Stimulated activated CD8-positive, alpha-beta memory T cell treated with anti-CD3 and anti-CD28 coated beads, Interleukin-12 subunit alpha, Interleukin-12 subunit beta, amount 100 ng/mL, for 4 hours (primary cell): ENCODE measurements around the gene MYO9A.

Experiments
- DNase-seq: peaks from one replicate; pipeline ENCODE4 v3.0.0-alpha.2; 2020; ENCODE audit warnings: low read depth

The MYO9A gene

DNA sequence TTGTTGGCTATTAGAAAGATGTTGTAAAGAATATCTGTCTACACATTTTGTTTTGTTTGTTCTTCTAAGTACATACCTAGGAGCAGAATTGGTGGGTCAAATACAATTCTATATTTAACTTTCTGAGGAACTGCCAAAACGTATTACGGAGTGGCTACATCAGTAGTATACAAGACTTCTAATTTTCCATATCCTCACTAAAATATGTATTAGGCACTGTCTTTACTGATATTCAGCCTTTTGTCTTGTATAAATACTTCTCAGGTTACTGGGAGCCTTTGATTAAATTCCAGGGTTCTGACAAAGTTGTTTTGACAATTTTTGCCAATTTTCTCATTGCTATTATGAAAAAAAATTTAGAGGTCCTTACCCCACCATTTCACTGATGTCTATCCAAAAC, 160.9 kb downstream of the MYO9A start:
- DNase-seq, result no peak

GRCh38 chr15:71951134-71951533, 166.8 kb downstream of the MYO9A start:
- DNase-seq, result no peak

DNA sequence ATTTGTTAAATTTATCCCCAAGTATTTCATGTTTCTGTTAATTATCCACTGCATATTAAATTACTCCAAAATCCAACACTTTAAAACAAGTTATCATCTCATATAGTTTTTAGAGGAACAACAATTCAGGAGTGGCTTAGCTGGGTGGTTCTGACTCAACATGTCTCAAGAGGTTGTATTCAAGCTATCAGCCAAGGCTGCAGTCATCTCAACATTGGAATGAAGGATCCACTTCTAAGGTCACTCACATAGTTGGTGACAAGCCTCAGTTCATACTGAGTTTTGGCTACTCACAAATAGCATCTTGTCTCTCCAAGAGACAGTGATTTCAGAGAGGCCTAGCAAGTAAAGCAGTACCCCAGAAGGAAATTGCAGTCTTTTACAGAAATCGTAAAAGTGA, 172.9 kb downstream of the MYO9A start:
- DNase-seq, result no peak

- no peak for DNase-seq
Measured at GRCh38 chr15:71943806-71944205, 174.1 kb downstream of the MYO9A start.

GRCh38 chr15:71939981-71940588, 177.9 kb downstream of the MYO9A start:
- no peak for DNase-seq

DNA sequence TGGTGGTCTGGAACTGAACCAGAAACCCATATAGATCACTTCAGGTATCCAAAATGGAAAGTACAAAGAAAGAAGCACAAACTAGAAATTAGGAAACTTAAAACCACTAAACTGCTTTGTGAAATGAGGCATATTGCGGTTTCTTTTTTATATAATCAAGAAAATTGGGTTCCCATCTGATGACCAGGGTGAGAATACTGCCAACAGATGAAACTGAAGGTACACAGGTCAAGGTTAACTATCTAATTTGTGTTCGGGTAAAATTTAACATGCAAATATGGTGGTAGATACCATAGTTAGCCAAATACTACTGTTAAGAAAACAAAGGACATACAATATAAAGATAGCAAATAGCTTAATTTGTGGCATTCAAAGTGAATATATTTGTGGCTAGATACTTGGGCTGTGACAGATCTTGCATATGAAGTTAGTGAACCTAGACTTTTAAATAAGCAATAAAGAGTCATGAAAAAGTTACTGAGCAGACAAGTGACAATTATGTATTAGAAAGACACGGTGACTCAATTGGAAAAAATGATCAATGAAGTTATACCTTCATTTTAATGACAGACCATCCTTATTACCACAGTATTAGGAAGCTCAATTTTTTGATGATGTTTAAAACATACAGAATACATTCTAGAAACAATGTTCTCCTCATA, 180.2 kb downstream of the MYO9A start:
- no peak for DNase-seq

- no peak for DNase-seq
Measured at GRCh38 chr15:71934446-71934845, 183.5 kb downstream of the MYO9A start.

GRCh38 chr15:71932689-71933088, 185.3 kb downstream of the MYO9A start:
- DNase-seq, result no peak

- no peak for DNase-seq
Measured at GRCh38 chr15:71931261-71931660, 186.7 kb downstream of the MYO9A start.

DNA sequence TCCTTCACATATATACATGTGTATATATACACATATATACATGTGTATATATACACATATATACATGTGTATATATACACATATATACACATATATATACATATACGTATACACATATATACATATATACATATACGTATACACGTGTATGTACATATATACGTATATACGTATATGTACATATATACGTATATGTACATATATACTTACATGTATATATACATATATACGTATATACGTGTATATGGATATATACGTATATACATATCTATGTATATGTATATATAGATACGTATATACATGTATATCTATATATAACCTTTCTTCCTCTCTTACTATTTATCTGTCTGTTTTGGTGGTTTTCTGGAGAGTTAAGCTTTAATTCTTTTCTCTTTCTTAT, 192.8 kb downstream of the MYO9A start:
- no peak for DNase-seq

- DNase-seq, result no peak
Measured at GRCh38 chr15:71921191-71921590, 196.8 kb downstream of the MYO9A start.

- no peak for DNase-seq
Measured at GRCh38 chr15:71920573-71920972, 197.4 kb downstream of the MYO9A start.

DNA sequence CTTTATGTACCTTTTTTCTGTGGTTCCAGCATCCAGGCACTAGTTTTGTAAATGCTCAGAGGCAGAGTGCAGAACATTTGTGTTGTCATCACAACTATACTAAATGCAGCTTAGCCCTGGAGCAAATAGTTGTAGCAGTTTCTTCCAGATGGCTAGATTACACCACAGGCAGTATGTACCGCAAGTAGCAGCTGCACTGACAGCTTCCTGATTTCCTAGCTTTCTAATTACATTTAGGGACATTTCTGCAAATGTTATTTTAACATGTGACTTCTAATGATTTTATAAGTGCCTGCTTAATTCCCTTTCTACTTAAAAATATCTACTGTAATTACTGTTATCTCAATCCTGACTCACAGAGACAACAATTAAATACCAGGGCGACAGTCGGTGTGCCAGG, 201.1 kb downstream of the MYO9A start:
- DNase-seq, result no peak

DNA sequence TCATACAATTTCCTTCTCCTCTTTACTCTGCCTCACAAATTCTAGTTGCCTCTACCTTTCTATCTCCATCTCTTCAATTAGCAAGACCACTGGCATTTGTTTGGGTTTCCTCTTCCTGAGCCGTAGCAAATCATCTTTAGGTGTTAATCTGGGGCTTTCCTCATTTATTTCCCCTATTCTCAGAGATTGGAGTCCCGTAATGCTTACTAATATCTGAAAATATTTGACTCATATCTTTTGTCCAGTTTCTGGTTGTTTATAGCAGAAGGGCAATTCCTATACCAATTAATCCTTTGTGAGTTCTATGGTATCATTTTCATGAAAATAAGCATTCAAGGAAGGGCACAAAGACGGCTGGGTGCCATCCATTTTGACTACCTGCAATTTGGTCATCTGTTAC, 203.9 kb downstream of the MYO9A start:
- DNase-seq, result no peak

DNA sequence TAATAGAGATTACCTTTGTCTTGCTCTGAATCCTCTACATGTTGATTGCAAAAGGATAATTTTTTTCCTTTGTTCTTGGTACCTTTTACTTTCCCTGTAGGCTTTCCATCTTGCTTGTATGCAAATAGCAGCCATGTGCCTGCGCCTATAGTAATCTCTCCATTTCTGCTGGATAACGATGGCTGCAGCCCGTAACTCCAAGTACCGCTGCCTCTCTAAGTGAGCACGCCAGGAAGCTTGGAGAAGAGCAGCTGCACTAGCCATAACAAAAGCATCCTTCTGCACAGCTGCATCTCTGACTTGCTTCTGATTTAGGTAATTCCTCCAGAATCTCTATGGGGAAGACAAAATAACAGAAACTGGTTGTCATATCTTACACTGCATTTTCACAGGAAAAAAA, 218.3 kb downstream of the MYO9A start:
- DNase-seq, result no peak

GRCh38 chr15:71893691-71894090, 224.3 kb downstream of the MYO9A start:
- DNase-seq, result no peak

- no peak for DNase-seq
Measured at GRCh38 chr15:71892335-71892734, 225.6 kb downstream of the MYO9A start.

GRCh38 chr15:71891026-71891425, 226.9 kb downstream of the MYO9A start:
- no peak for DNase-seq

- no peak for DNase-seq
Measured at GRCh38 chr15:71889947-71890346, 228.0 kb downstream of the MYO9A start.

DNA sequence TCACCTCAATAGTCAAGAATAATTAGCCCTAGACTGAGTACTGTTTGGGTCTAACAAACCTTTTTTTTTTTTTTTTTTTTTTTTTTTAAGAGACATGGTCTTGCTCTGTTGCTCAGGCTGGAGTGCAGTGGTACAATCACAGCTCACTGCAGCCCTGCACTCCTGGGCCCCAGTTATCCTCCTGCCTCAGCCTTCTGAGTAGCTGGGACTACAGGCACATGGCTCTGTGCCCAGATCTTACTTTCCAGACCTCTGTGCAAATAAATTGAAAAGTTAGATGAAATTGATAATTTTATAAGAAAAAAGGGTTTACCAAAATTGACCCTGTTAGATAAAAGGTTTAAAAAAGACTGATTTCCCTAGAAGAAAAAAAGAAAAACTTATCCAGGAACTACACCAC, 228.6 kb downstream of the MYO9A start:
- no peak for DNase-seq

DNA sequence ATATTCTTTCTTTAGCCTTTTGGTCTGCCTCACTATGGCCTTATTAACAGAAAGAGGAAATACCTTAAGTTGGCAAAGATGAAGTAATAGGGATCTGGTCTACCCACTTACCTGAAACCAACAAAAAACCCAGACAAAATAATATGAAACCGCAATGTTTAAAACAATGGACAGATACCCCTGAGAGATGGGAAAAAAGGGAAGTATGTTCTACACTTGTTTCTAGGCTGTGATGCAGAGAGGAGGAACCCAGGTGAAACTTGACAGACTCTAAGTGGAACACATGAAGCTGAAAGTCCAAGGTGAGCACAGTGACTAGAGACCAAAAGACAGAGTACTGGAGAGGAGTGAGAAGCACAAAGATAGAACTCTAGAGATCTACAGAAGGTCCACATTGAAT, 229.2 kb downstream of the MYO9A start:
- no peak for DNase-seq

GRCh38 chr15:71885390-71885789, 232.6 kb downstream of the MYO9A start:
- no peak for DNase-seq

- no peak for DNase-seq
Measured at GRCh38 chr15:71883447-71883846, 234.5 kb downstream of the MYO9A start.

DNA sequence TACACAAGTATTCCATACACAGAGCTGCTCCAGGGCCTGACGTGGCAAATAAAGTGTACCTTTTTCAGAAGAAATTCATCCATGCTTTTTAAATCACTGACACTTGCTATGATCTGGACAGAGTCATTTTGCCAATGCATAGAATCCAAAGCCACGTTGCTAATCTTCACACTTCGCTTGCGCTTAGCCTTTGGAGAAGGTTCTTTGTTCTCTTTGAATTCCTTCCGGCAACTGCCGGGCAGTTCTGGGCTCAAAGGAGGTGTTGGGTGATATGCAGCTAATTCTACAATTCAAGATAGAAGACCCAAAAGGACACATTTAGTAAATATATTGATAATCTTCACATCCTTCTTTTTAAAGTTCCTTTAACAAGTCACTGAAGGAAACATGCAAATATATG, 237.7 kb downstream of the MYO9A start:
- DNase-seq, result no peak
